ENCODE data around the gene GZMM. TPM values are rescaled to one million over a fixed set of nuclear protein-coding genes. Genes with fewer than 3 reads are reported as not detected.

Gene GZMM
- total RNA-seq, 5 donors from 2014 or later (not counting 1 experiment from before 2014, with no cell fraction given): 66.2 to 91.0 (median 78.6) TPM

Other genes with a start within 250 kb of the GZMM start
- 10 to 100 TPM; 13.1 to 23.2 (median 18.0) TPM for gene MIER2, start 199.3 kb upstream of the GZMM start, total RNA-seq
- gene C2CD4C, start 134.9 kb upstream of the GZMM start, total RNA-seq: under 1 TPM in 1 of 5 donors, not detected in 4; 0.06 TPM
- gene SHC2, start 83.0 kb upstream of the GZMM start, total RNA-seq: 1 to 10 TPM in 4 of 5 donors, under 1 TPM in 1; 0.66 to 4.4 (median 3.4) TPM
- gene MADCAM1, start 47.6 kb upstream of the GZMM start, total RNA-seq: 1 to 10 TPM in 3 of 5 donors, under 1 TPM in 2; 0.40 to 1.6 (median 1.4) TPM
- 10 to 100 TPM; 22.2 to 44.4 (median 39.4) TPM for gene TPGS1, start 36.6 kb upstream of the GZMM start, total RNA-seq
- gene CDC34, start 12.3 kb upstream of the GZMM start, total RNA-seq: 10 to 100 TPM; 35.4 to 52.6 (median 51.3) TPM
- 100 to 1,000 TPM in 4 of 5 donors, 10 to 100 TPM in 1; 89.3 to 165 (median 152) TPM for gene BSG, start 28.5 kb downstream of the GZMM start, total RNA-seq
- 1 to 10 TPM in 4 of 5 donors, under 1 TPM in 1; 0.93 to 4.4 (median 3.6) TPM for gene HCN2, start 45.8 kb downstream of the GZMM start, total RNA-seq
- 100 to 1,000 TPM in 3 of 5 donors, 10 to 100 TPM in 2; 61.3 to 118 (median 103) TPM for gene POLRMT, start 89.5 kb downstream of the GZMM start, total RNA-seq
- 1 to 10 TPM in 3 of 5 donors, under 1 TPM in 2; 0.35 to 3.9 (median 2.8) TPM for gene FGF22, start 95.8 kb downstream of the GZMM start, total RNA-seq
- gene RNF126, start 119.2 kb downstream of the GZMM start, total RNA-seq: 100 to 1,000 TPM in 4 of 5 donors, 10 to 100 TPM in 1; 98.8 to 139 (median 118) TPM
- 1 to 10 TPM; 2.0 to 5.3 (median 4.1) TPM for gene FSTL3, start 132.3 kb downstream of the GZMM start, total RNA-seq
- gene PRSS57, start 151.4 kb downstream of the GZMM start, total RNA-seq: 1 to 10 TPM in 3 of 5 donors, under 1 TPM in 1, not detected in 1; 0.86 to 2.5 (median 1.7) TPM
- under 1 TPM in 4 of 5 donors, not detected in 1; 0.19 to 0.57 (median 0.41) TPM for gene PALM, start 164.9 kb downstream of the GZMM start, total RNA-seq
- under 1 TPM in 3 of 5 donors, not detected in 2; 0.10 to 0.16 (median 0.15) TPM for gene MISP, start 207.1 kb downstream of the GZMM start, total RNA-seq

Measured in T-cell (primary cell).